Endothelial cell of umbilical vein (primary cell): Measurements from ENCODE around the gene RFNG. TPM values are rescaled to one million over a fixed set of nuclear protein-coding genes. Genes with fewer than 3 reads are reported as not detected.
A peak's percentile ranks its signal among the peaks of the same experiment; 100 is the strongest.

Experiments
- BruUV-seq: library from RNA; stranded (reverse); fragments of 400-500 nt; replicated peaks from 2 replicates; lab custom pipeline; 2021; lab: Mats Ljungman, UMichigan
- CTCF ChIA-PET: fragments of 300-600, 350-600 bp; sonication (Branson Sonifier 250); formaldehyde crosslinking; loops from one replicate; lab custom pipeline; 2021; ENCODE audit warnings: antibody characterized with exemption, inconsistent platforms; lab: Charles Lee
- POLR2A ChIA-PET: fragments of 300-600, 350-600 bp; sonication (Branson Sonifier 250); formaldehyde crosslinking; loops from one replicate; lab custom pipeline; 2021; ENCODE audit warnings: antibody characterized with exemption, inconsistent platforms; lab: Charles Lee
- DNase-seq: peaks from one replicate; pipeline ENCODE4 v3.0.0-alpha.2; 2011; ENCODE audit warnings: low read depth, low spot score
- FAIRE-seq: peaks from 2 replicates; lab custom pipeline; 2011; peaks lifted over from hg19 to GRCh38; lab: Jason Lieb, UNC
- H2AFZ ChIP-seq: 2 replicates; pipeline ENCODE4 v1.6.0; 2012; ENCODE audit warnings: low read depth, low read length, control low read depth, inconsistent platforms
- H3K27ac ChIP-seq: 2 replicates; pipeline ENCODE4 v1.5.1; 2011; ENCODE audit warnings: low read depth, mild to moderate bottlenecking, control low read depth, low read length, moderate library complexity; ENCODE audit not compliant: insufficient read depth
- H3K27me3 ChIP-seq, 2 experiments: 2 replicates each; pipeline versions ENCODE4 v1.6.0 to v1.6.1; 2011; ENCODE audit warnings: low read length in 2 of 2, mixed read lengths in 1 of 2; ENCODE audit not compliant: control insufficient read depth in 2 of 2, insufficient read depth in 2 of 2
- H3K36me3 ChIP-seq, 2 experiments: 2 replicates in 1 of 2; 3 replicates in 1 of 2; pipeline ENCODE4 v1.5.1; 2011; ENCODE audit warnings: low read length in 2 of 2, mild to moderate bottlenecking in 1 of 2, moderate library complexity in 1 of 2; ENCODE audit not compliant: control insufficient read depth in 2 of 2, insufficient read depth in 2 of 2; ENCODE audit errors: extremely low read depth in 1 of 2
- H3K4me1 ChIP-seq: 3 replicates; pipeline ENCODE4 v1.5.1; 2011; ENCODE audit warnings: mild to moderate bottlenecking, low read length; ENCODE audit not compliant: control insufficient read depth, insufficient read depth; ENCODE audit errors: extremely low read depth
- H3K4me2 ChIP-seq: 2 replicates; pipeline ENCODE4 v1.6.1; 2011; ENCODE audit warnings: low read length, control low read depth, mixed read lengths; ENCODE audit not compliant: insufficient read depth
- H3K4me3 ChIP-seq, 3 experiments: fragments of 200-600 bp in 1 of 3; sonication (generic), shearing (Covaris generic) in 1 of 3; replicated peaks in 1 of 3; 2 replicates each; pipeline ENCODE4 v1.5.1; 2011 to 2016; ENCODE audit warnings: control low read depth in 3 of 3, low read length in 3 of 3, mild to moderate bottlenecking in 2 of 3, inconsistent platforms in 1 of 3, low read depth in 1 of 3, moderate library complexity in 1 of 3; ENCODE audit not compliant: insufficient read depth in 1 of 3
- H3K79me2 ChIP-seq: 2 replicates; pipeline ENCODE4 v1.6.0; 2012; ENCODE audit warnings: low read length, inconsistent platforms; ENCODE audit not compliant: control insufficient read depth, insufficient read depth
- H3K9ac ChIP-seq: replicated peaks from 2 replicates; pipeline ENCODE3; 2011; ENCODE audit warnings: low read length, control low read depth; ENCODE audit not compliant: insufficient read depth; ENCODE audit errors: extremely low read depth
- H3K9me1 ChIP-seq: replicated peaks from 3 replicates; pipeline ENCODE4 v1.6.0; 2011; ENCODE audit warnings: mild to moderate bottlenecking, low read length; ENCODE audit not compliant: control insufficient read depth, insufficient read depth; ENCODE audit errors: extremely low read depth
- H3K9me3 ChIP-seq: replicated peaks from 2 replicates; pipeline ENCODE4 v1.5.1; 2012; ENCODE audit warnings: low read length, inconsistent platforms; ENCODE audit not compliant: control insufficient read depth, insufficient read depth
- H4K20me1 ChIP-seq: replicated peaks from 2 replicates; pipeline ENCODE3; 2011; ENCODE audit warnings: mild to moderate bottlenecking, low read length; ENCODE audit not compliant: control insufficient read depth, insufficient read depth; ENCODE audit errors: extremely low read depth
- CTCF ChIP-seq, 2 donors: IDR thresholded peaks; 1 replicate in 1 of 2; 2 replicates in 1 of 2; pipeline ENCODE4 v1.5.1; 2011; ENCODE audit warnings: low read length in 2 of 2, mild to moderate bottlenecking in 2 of 2, moderate library complexity in 2 of 2, control low read depth in 1 of 2, inconsistent platforms in 1 of 2, low read depth in 1 of 2; ENCODE audit not compliant: insufficient read depth in 1 of 2; ENCODE audit errors: extremely low read depth in 1 of 2
- EZH2 ChIP-seq: IDR thresholded peaks from 2 replicates; pipeline ENCODE4 v1.6.1; 2012; ENCODE audit warnings: borderline replicate concordance, low read depth, mild to moderate bottlenecking, moderate library complexity, low read length, inconsistent platforms; ENCODE audit not compliant: severe bottlenecking
- FOS ChIP-seq: IDR thresholded peaks from 2 replicates; pipeline ENCODE4 v1.6.1; 2011; ENCODE audit warnings: mild to moderate bottlenecking, low read length, moderate library complexity, borderline replicate concordance; ENCODE audit not compliant: insufficient read depth
- GATA2 ChIP-seq: IDR thresholded peaks from 2 replicates; pipeline ENCODE4 v1.7.0; 2011; ENCODE audit warnings: low read depth, mild to moderate bottlenecking, moderate library complexity, mixed read lengths, low read length; ENCODE audit not compliant: insufficient read length, insufficient read depth
- JUN ChIP-seq: IDR thresholded peaks from 2 replicates; pipeline ENCODE4 v1.6.1; 2011; ENCODE audit warnings: borderline replicate concordance, low read depth; ENCODE audit not compliant: insufficient read length, insufficient read depth
- MAX ChIP-seq: IDR thresholded peaks from 2 replicates; pipeline ENCODE4 v1.6.1; 2011; ENCODE audit not compliant: insufficient read depth, insufficient read length
- MYC ChIP-seq: IDR thresholded peaks from one replicate; pipeline ENCODE4 v1.6.1; 2011; ENCODE audit warnings: mild to moderate bottlenecking, low read depth, low read length
- POLR2A ChIP-seq: IDR thresholded peaks from 2 replicates; pipeline ENCODE4 v1.6.1; 2012; ENCODE audit warnings: low read depth, mild to moderate bottlenecking, control low read depth, low read length
- POLR2AphosphoS5 ChIP-seq: IDR thresholded peaks from 2 replicates; pipeline ENCODE4 v1.6.1; 2012; ENCODE audit warnings: low read depth, mild to moderate bottlenecking, control low read depth, low read length, moderate library complexity; ENCODE audit not compliant: insufficient read depth
- dilution Hi-C: fragments of 300-500 bp; cut with MboI; formaldehyde crosslinking; loops from one replicate; pipeline ENCODE4 v1.15.0; 2019; ENCODE audit warnings: low sequenced_read_pairs; ENCODE audit not compliant: extremely low pct_ligation_motif_present
- intact Hi-C: fragments of 100-400 bp; cut with micrococcal nuclease; formaldehyde crosslinking; loops from one replicate; pipeline ENCODE4 v1.10.0; 2022
- polyA plus RNA-seq, 4 experiments: library from polyadenylated mRNA; depleted of rRNA in 3 of 4; stranded (reverse) in 3 of 4; unstranded in 1 of 4; fragments of >200 nt; gene quantifications; 2 replicates each; pipeline versions ENCODE4 v1.2.1 to v1.2.3, GENCODE V29; 2011 to 2012; ENCODE audit warnings: missing spikeins in 1 of 4
- total RNA-seq: library from RNA; stranded (reverse); gene quantifications from 2 replicates; pipeline ENCODE4 v1.2.3, GENCODE V29; 2021

The RFNG gene
- total and polyA plus RNA-seq, 2 donors (not counting 3 experiments of a cell fraction or from before 2014, with no cell fraction given), result 33.7 to 40.0 TPM

- dilution Hi-C loops, result no loop called here
Observed at GRCh38 chr17:82037889-82038195, 13.8 kb downstream of the RFNG start.

GRCh38 chr17:82037092-82037888 is 14.3 kb downstream of the RFNG start, which contains the start of gene DCXR:
TSS of gene DCXR (minus strand) at chr17:82037697. CDS start at chr17:82037682, 15 bp downstream.
- H3K4me1 ChIP-seq, result peaks cover 9% of the 10 kb centered on the region
- peak; percentile 24 for TF ChIP-seq MAX
- no peak for TF ChIP-seq EZH2
- no peak for TF ChIP-seq MYC
- TF ChIP-seq CTCF (IDR thresholded peaks at IDR 0.05; ENCODE audit: extremely low read depth in 1 of 2, insufficient read depth in 1 of 2, low read depth in 1 of 2, low read length in 2 of 2), result peak; percentile 87 to 92
- TF ChIP-seq POLR2AphosphoS5, result peak; percentile 71
- TF ChIP-seq JUN, result no peak
- peak; percentile 80 for TF ChIP-seq POLR2A
- TF ChIP-seq GATA2, result no peak
- TF ChIP-seq FOS, result no peak
- H3K36me3 ChIP-seq, result no peaks in the 10 kb centered on the region
- no TSS peak for BruUV-seq
- no peaks in the 10 kb centered on the region for H3K27me3 ChIP-seq
- peak within 1 kb of the TSS; percentile 36 for H3K27ac ChIP-seq
- CTCF ChIA-PET, result interaction anchor here (0.6 to 1.5 kb wide), 21 partner anchors 8 to 312 kb away, joined by 3 to 19 read pairs (median 5); partner anchors contain the start of genes CENPX, FASN, GPS1 and LRRC45
- peak within 1 kb of the TSS; percentile 67 for H3K4me2 ChIP-seq
- peaks cover 4% of the 10 kb centered on the region for H3K79me2 ChIP-seq
- no peaks in the 10 kb centered on the region for H3K9me3 ChIP-seq
- dilution Hi-C loops, result no loop called here
- H4K20me1 ChIP-seq, result no peaks in the 10 kb centered on the region
- no peaks in the 10 kb centered on the region for H3K9me1 ChIP-seq
- peak within 1 kb of the TSS; percentile 78 for H3K9ac ChIP-seq
- peak within 1 kb of the TSS; percentile 87 for H2AFZ ChIP-seq
- FAIRE-seq (peak; percentile 99), DNase-seq (peak; percentile 97)
- POLR2A ChIA-PET, result interaction anchor here (1.1 kb wide), 1 partner anchor 117 kb away, joined by 3 read pairs; no protein-coding TSS in a partner anchor
- H3K4me3 ChIP-seq, result peak within 1 kb of the TSS; percentile 58 to 71 (median 69)
- intact Hi-C loops, result loop anchor here (1.0 to 10.0 kb wide), 4 partner anchors 14 to 378 kb away; partner anchors contain the start of genes HEXD, LRRC45 and OGFOD3

More at GRCh38 chr17:82037889-82038195, 13.8 kb downstream of the RFNG start:
- Histone ChIP-seq H3K36me3 (no peaks in the 10 kb centered on the region), H3K9ac (no peak overlapping the region), H3K4me1 (peaks cover 6% of the 10 kb centered on the region), H2AFZ (peak overlapping the region; percentile 9), H4K20me1 (no peaks in the 10 kb centered on the region), H3K9me1 (no peaks in the 10 kb centered on the region), H3K4me3 (peak overlapping the region in 1 of 3 experiments; percentile 69), H3K79me2 (peaks cover 2% of the 10 kb centered on the region), H3K4me2 (peak overlapping the region; percentile 33), H3K27ac (no peak overlapping the region), H3K9me3 (no peaks in the 10 kb centered on the region), H3K27me3 (no peaks in the 10 kb centered on the region)
- CTCF ChIA-PET, result interaction anchor here (0.6 to 1.5 kb wide), 21 partner anchors 9 to 313 kb away, joined by 3 to 19 read pairs (median 5); partner anchors contain the start of genes CENPX, FASN, GPS1 and LRRC45
- DNase-seq (no peak), FAIRE-seq (no peak)
- intact Hi-C loops, result loop anchor here (1.0 to 10.0 kb wide), 4 partner anchors 15 to 377 kb away; partner anchors contain the start of genes HEXD, LRRC45 and OGFOD3
- TF ChIP-seq GATA2, result no peak
- TF ChIP-seq FOS, result no peak
- TF ChIP-seq POLR2A, result no peak
- no peak for TF ChIP-seq JUN
- no peak for TF ChIP-seq EZH2
- no TSS peak for BruUV-seq
- POLR2A ChIA-PET, result interaction anchor here (1.1 kb wide), 1 partner anchor 116 kb away, joined by 3 read pairs; no protein-coding TSS in a partner anchor
